Ascending aorta (tissue), 2 donors: ENCODE measurements around the gene ARHGAP45. TPM values are rescaled to one million over a fixed set of nuclear protein-coding genes. Genes with fewer than 3 reads are reported as not detected.

ENCODE experiments used
- DNase-seq, 2 donors: peaks; one replicate each; pipeline ENCODE4 v3.0.0-alpha.2; 2019; ENCODE audit warnings: low spot score in 2 of 2
- H3K27ac ChIP-seq, 2 donors: fragments of 200-600 bp; sonication (generic); one replicate each; pipeline ENCODE4 v1.5.1; 2016 to 2017; ENCODE audit warnings: mild to moderate bottlenecking in 1 of 2
- H3K27me3 ChIP-seq: fragments of 200-600 bp; sonication (generic); one replicate; pipeline ENCODE4 v1.5.1; 2017
- H3K36me3 ChIP-seq, 2 donors: fragments of 200-600 bp; sonication (generic); one replicate each; pipeline ENCODE4 v1.5.1; 2016
- H3K4me1 ChIP-seq, 2 donors: fragments of 200-600 bp; sonication (generic); one replicate each; pipeline ENCODE4 v1.5.1; 2016 to 2017; ENCODE audit warnings: mild to moderate bottlenecking in 1 of 2
- H3K4me3 ChIP-seq, 2 donors: fragments of 200-600 bp; sonication (generic); one replicate each; pipeline ENCODE4 v1.5.1; 2016 to 2017; ENCODE audit warnings: mild to moderate bottlenecking in 1 of 2
- H3K9me3 ChIP-seq, 2 donors: fragments of 200-600 bp; sonication (generic); one replicate each; pipeline ENCODE4 v1.5.1; 2016
- CTCF ChIP-seq, 3 experiments: fragments of 200-600 bp in 2 of 3; fragments of 450-650 bp in 1 of 3; sonication (generic) in 2 of 3; IDR thresholded peaks; one replicate each; pipeline ENCODE4 v1.5.1; 2016 to 2019; ENCODE audit warnings: antibody characterized with exemption in 3 of 3, mild to moderate bottlenecking in 1 of 3, moderate library complexity in 1 of 3
- intact Hi-C: fragments of 100-400 bp; cut with DNase I; formaldehyde crosslinking; loops from one replicate; pipeline ENCODE4 v1.15.1; 2023
- total RNA-seq: library from RNA; depleted of rRNA; stranded (reverse); fragments of >200 nt; gene quantifications from one replicate; pipeline ENCODE4 v1.1.0, GENCODE V29; 2016

ARHGAP45 gene
- total RNA-seq, 1 donor from 2014 or later: 66.5 TPM

- Histone ChIP-seq H3K9me3 (no peaks in the 10 kb centered on the region), H3K27me3 (no peaks in the 10 kb centered on the region), H3K4me1 (peaks cover 11 to 17% of the 10 kb centered on the region in 2 donors), H3K4me3 (no peak overlapping the region), H3K36me3 (peaks cover 8 to 11% of the 10 kb centered on the region in 2 donors), H3K27ac (no peak overlapping the region)
- intact Hi-C loops: loop anchor here (2.0 kb wide), 1 partner anchor 15 kb away; the partner anchor contains the start of gene CNN2
- no peak for DNase-seq
- TF ChIP-seq CTCF (IDR thresholded peaks at IDR 0.05): no peak
Observed at GRCh38 chr19:1041835-1042685, 24.9 kb upstream of the ARHGAP45 start.

GRCh38 chr19:1042689-1043511, 24.1 kb upstream of the ARHGAP45 start:
- intact Hi-C loops: no loop called here
- DNase-seq: no peak

GRCh38 chr19:1045247-1045603, 21.7 kb upstream of the ARHGAP45 start:
- intact Hi-C loops: no loop called here
- H3K9me3 ChIP-seq: no peaks in the 10 kb centered on the region
- H3K4me1 ChIP-seq: peaks cover 11 to 13% of the 10 kb centered on the region in 2 donors
- no peaks in the 10 kb centered on the region for H3K27me3 ChIP-seq
- DNase-seq: no peak
- no peak for TF ChIP-seq CTCF (IDR thresholded peaks at IDR 0.05)
- no peaks in the 10 kb centered on the region for H3K36me3 ChIP-seq
- H3K27ac ChIP-seq: no peak overlapping the region
- H3K4me3 ChIP-seq: no peak overlapping the region

More at GRCh38 chr19:1042689-1043511, 24.1 kb upstream of the ARHGAP45 start:
- peaks cover 11 to 17% of the 10 kb centered on the region in 2 donors for H3K4me1 ChIP-seq
- no peak overlapping the region for H3K4me3 ChIP-seq
- no peak for TF ChIP-seq CTCF (IDR thresholded peaks at IDR 0.05)
- no peaks in the 10 kb centered on the region for H3K9me3 ChIP-seq
- H3K27me3 ChIP-seq: no peaks in the 10 kb centered on the region
- no peak overlapping the region for H3K27ac ChIP-seq
- peaks cover 3% of the 10 kb centered on the region in 2 donors for H3K36me3 ChIP-seq

- no peak for TF ChIP-seq CTCF (IDR thresholded peaks at IDR 0.05)
- H3K36me3 ChIP-seq: no peaks in the 10 kb centered on the region
- no peaks in the 10 kb centered on the region for H3K9me3 ChIP-seq
- no peak for DNase-seq
- H3K4me1 ChIP-seq: peaks cover 3 to 4% of the 10 kb centered on the region in 2 donors
- no peak overlapping the region for H3K27ac ChIP-seq
- no peaks in the 10 kb centered on the region for H3K27me3 ChIP-seq
- intact Hi-C loops: no loop called here
- H3K4me3 ChIP-seq: no peak overlapping the region
Observed at GRCh38 chr19:1046117-1046626, 20.8 kb upstream of the ARHGAP45 start.

- no peaks in the 10 kb centered on the region for H3K27me3 ChIP-seq
- H3K27ac ChIP-seq: no peak overlapping the region
- intact Hi-C loops: no loop called here
- H3K4me1 ChIP-seq: no peaks in the 10 kb centered on the region
- H3K9me3 ChIP-seq: no peaks in the 10 kb centered on the region
- H3K4me3 ChIP-seq: no peak overlapping the region
- DNase-seq: no peak
- H3K36me3 ChIP-seq: no peaks in the 10 kb centered on the region
- TF ChIP-seq CTCF (IDR thresholded peaks at IDR 0.05): no peak
Observed at GRCh38 chr19:1046836-1047695, 19.9 kb upstream of the ARHGAP45 start.
